IPS-18c (cell line): ENCODE data around the gene GPR162.
A peak's percentile ranks its signal among the peaks of the same experiment; 100 is the strongest.
"Not testable (repeated sequence)": the region's sequence is repeated elsewhere in the genome, so short reads cannot be mapped to it uniquely, and the experiment has no call there.

Experiments used
- H3K4me3 ChIP-seq: 2 replicates; pipeline ENCODE4 v1.7.0; 2013; ENCODE audit warnings: low read depth, mild to moderate bottlenecking, low read length, moderate library complexity; ENCODE audit not compliant: insufficient read depth
- H3K9me3 ChIP-seq: one replicate; pipeline ENCODE4 v1.6.1; 2013; ENCODE audit warnings: mild to moderate bottlenecking, low read length, moderate library complexity; ENCODE audit not compliant: control insufficient read depth, insufficient read depth

GPR162 gene

DNA sequence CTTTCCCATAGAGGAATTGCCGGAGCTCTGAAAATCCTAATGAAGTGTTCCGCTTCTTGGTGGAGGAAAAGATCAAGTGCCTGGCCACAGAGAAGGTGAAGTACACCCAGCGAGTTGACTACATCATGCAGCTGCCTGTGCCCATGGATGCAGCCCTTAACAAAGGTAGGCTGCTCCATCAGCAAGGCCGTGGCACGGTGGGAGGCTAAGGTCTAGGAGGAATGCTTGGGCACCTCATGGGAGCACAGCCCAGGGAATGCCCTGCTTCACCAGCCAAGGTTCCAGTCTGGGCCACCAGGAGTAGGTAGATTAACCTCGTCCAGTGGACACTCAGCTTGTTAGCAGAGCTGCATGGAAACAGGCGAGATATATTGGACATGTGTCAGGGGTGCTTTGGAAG lies 39.3 kb downstream of the GPR162 start:
- Histone ChIP-seq H3K9me3 (no peaks in the 10 kb centered on the region), H3K4me3 (no peak overlapping the region)

GRCh38 chr12:6861391-6861790 lies 39.8 kb downstream of the GPR162 start:
- no peak overlapping the region for H3K4me3 ChIP-seq
- no peaks in the 10 kb centered on the region for H3K9me3 ChIP-seq

DNA sequence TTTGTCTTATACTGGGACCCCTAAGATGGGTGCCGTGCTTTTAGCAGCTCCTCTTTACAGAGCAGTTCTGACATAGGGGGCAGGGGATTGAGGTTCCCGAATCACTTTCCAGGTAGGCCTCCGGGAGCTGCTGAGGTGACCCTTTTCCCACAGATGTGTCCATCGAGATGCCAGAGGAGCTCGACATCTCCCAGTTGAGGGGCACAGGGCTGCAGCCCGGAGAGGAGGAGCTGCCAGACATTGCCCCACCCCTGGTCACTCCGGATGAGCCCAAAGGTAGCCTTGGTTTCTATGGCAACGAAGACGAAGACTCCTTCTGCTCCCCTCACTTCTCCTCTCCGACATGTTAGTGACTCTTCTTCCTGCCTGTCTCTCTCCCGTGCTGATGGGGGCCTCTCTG lies 41.4 kb downstream of the GPR162 start:
- Histone ChIP-seq H3K4me3 (no peak overlapping the region), H3K9me3 (no peaks in the 10 kb centered on the region)

- Histone ChIP-seq H3K4me3 (no peak overlapping the region), H3K9me3 (peaks cover 2% of the 10 kb centered on the region)
Observed at GRCh38 chr12:6863586-6864321, 42.1 kb downstream of the GPR162 start.

DNA sequence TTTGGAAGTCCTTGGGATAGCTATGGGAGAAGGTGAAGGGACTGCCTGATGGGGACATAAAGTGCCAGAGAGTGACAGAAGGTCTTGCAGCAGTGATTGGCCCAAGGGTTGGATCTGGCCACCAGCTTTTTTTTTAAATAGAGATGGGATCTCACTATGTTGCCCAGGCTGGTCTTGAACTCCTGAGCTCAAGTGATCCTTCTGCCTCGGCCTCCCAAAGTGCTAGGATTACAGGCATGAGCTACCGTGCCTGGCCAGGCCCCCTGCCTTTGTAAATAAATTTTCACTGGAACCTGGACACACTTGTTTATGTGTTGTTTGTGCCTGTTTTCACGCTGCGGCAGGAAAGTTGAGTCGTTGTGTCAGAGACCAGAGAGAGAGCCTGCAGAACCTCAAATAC lies 43.7 kb downstream of the GPR162 start:
- H3K4me3 ChIP-seq, H3K9me3 ChIP-seq: not testable (repeated sequence)

GRCh38 chr12:6866163-6866919 lies 44.7 kb downstream of the GPR162 start:
- Histone ChIP-seq H3K9me3 (peaks cover 2% of the 10 kb centered on the region), H3K4me3 (peak overlapping the region; percentile 45)

- Histone ChIP-seq H3K9me3 (peaks cover 2% of the 10 kb centered on the region), H3K4me3 (peak overlapping the region; percentile 45)
Observed at GRCh38 chr12:6866920-6867412, 45.3 kb downstream of the GPR162 start.

DNA sequence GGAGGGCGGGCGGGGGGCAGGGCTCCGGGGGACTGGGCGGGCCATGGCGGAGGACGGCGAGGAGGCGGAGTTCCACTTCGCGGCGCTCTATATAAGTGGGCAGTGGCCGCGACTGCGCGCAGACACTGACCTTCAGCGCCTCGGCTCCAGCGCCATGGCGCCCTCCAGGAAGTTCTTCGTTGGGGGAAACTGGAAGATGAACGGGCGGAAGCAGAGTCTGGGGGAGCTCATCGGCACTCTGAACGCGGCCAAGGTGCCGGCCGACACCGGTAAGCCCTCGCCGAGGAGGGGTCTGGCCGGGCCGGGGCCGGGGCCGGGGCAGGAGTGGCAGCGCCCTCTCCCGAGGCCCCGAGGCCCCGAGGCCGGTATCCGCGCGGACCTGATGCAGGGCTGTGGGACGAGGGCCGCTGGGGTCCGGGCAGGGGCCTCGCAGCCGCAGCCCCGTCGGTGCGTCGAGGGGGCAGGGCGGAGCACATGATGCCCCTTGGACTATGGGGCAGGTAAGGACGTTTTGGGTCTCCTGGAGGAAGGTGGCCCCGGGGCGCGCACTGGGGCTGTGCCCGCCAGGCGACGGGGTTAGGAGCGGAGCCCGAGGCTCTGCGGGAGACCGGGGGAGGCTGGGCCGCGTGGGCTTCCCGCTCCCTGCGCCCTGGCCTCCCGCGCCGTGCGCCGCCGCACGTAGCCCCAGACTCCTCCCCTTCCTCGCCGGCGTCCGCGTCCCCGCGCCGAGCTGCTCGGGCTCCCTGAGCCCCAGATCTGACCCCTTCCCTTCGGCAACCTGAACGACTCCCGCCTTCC lies 46.0 kb downstream of the GPR162 start, which contains the start of gene TPI1:
Gene TPI1, plus strand, starts transcription at position 119 of the 798 bp plus-strand sequence. Its CDS starts 36 bp downstream, at position 155.
- Histone ChIP-seq H3K9me3 (peaks cover 2% of the 10 kb centered on the region), H3K4me3 (peak within 1 kb of the TSS; percentile 94)

GRCh38 chr12:6868211-6869048 lies 46.8 kb downstream of the GPR162 start:
- peaks cover 2% of the 10 kb centered on the region for H3K9me3 ChIP-seq
- peak overlapping the region; percentile 94 for H3K4me3 ChIP-seq

DNA sequence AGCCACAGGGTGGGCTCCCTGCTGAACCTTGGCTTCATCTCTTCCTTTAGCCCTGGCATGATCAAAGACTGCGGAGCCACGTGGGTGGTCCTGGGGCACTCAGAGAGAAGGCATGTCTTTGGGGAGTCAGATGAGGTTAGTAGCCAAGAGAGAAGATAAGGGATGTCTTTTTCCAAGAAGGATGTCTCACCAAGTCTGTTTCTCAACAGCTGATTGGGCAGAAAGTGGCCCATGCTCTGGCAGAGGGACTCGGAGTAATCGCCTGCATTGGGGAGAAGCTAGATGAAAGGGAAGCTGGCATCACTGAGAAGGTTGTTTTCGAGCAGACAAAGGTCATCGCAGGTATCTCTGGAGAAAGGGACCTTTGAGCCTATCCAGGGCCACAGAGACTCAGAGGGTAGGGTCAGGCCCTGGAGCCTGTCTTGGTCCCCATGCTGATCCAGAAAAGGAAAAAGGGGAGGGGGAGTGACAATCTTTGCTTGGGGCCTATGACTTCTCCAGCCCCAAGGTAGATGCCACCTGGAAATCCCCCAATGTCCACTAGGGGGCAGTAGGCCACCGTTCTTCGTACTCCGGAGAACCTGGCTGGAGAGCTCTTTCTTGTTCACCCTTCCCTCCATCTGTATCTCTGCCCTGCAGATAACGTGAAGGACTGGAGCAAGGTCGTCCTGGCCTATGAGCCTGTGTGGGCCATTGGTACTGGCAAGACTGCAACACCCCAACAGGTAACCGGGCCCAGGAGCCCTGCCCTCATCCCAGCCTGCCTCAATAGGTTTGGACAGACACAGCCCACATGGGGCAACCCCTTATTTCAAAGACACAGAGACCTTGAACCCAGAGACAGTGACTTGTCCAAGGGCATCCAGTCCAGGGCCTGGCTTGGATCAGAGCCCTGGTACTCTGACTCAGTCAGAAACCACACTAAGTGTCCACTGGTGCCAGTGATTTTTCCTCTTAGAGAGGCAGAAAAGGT lies 47.7 kb downstream of the GPR162 start:
- H3K4me3 ChIP-seq, result peak overlapping the region; percentile 94

DNA sequence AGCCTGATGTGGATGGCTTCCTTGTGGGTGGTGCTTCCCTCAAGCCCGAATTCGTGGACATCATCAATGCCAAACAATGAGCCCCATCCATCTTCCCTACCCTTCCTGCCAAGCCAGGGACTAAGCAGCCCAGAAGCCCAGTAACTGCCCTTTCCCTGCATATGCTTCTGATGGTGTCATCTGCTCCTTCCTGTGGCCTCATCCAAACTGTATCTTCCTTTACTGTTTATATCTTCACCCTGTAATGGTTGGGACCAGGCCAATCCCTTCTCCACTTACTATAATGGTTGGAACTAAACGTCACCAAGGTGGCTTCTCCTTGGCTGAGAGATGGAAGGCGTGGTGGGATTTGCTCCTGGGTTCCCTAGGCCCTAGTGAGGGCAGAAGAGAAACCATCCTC lies 48.7 kb downstream of the GPR162 start:
- not testable (repeated sequence) for H3K9me3 ChIP-seq, H3K4me3 ChIP-seq

More for the DNA sequence above, 47.7 kb downstream of the GPR162 start:
- peaks cover 2% of the 10 kb centered on the region for H3K9me3 ChIP-seq

GRCh38 chr12:6871052-6871957 lies 49.7 kb downstream of the GPR162 start:
- Histone ChIP-seq H3K4me3 (peak overlapping the region; percentile 94), H3K9me3 (peaks cover 2% of the 10 kb centered on the region)

DNA sequence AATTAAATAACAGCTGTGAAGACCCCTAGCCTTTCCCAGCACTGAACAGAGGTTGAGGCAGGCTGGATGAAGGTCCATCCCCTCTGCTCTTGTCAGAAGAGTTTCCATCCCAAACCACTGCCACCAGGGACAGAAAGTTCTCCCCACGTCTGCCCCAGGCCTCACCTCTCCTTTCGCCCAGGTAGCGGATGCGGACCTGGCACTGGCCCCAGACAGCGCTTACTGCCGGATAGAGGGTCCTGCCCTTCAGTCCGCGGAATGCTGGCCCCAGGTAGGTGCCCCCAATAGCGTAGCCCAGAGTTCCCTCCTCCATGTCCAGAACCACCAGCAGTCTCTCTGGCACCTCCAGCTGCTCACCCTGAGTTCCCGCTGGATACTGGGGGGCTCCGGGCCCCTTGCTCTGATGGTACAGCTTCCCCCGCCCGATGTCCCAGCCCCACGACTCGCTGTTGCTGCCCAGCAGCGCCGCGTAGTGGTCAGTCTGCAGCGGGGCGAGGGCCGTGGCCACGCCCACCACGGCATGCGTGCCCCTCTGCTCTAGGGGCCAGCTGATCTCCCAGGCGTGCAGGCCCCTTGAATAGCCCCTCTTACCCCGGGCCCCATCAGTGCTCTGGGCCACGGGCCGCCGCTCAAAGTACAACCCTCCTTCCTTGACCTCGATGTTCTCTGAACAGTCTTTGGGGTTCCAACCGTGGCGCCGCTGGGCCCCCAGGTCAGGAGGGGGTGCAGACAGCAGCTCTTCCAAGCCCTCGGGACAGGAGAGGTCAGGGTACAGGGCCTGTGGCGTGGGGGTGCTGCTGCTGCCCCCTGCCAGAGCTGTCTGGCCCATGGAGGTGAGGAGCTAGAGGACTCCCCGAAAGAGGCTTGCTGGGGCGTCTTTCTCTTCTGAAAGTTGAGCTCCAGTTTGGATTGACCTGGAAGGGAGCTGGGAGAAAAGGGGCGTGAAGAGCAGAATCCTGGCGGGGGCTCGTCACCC lies 50.7 kb downstream of the GPR162 start:
- H3K4me3 ChIP-seq, result peak overlapping the region; percentile 94
- peaks cover 2% of the 10 kb centered on the region for H3K9me3 ChIP-seq
